ENCODE measurements around the gene LONP2. TPM values are rescaled to one million over a fixed set of nuclear protein-coding genes. Genes with fewer than 3 reads are reported as not detected.
"Not testable (repeated sequence)": the region's sequence is repeated elsewhere in the genome, so short reads cannot be mapped to it uniquely, and the experiment has no call there.

Gene LONP2
- total RNA-seq, 2 donors from 2014 or later = 62.4 to 69.2 TPM

DNA sequence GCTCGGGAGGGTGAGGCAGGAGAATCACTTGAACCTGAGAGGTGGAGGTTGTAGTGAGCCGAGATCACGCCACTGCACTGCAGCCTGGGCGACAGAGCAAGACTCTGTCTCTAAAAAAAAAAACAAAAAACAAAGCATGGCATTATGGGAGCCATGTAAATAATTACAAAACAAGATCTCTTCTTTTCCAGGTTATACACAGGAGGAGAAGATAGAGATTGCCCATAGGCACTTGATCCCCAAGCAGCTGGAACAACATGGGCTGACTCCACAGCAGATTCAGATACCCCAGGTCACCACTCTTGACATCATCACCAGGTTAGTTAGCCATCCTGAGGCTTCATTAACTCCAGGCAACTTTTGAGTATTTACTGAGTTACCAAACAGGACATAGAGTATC is 55.4 kb downstream of the LONP2 start:
- intact Hi-C loops (cut with DNase I) = no loop called here
- Histone ChIP-seq H3K4me3 (no peak overlapping the region), H3K9me3 (no peaks in the 10 kb centered on the region), H3K9ac (ENCODE audit: low read depth in 2 of 2, low read length in 2 of 2) (no peak overlapping the region), H3K27ac (no peak overlapping the region), H3K27me3 (no peaks in the 10 kb centered on the region), H3K36me3 (no peaks in the 10 kb centered on the region), H3K4me1 (no peaks in the 10 kb centered on the region)
- TF ChIP-seq, protein P1, sequence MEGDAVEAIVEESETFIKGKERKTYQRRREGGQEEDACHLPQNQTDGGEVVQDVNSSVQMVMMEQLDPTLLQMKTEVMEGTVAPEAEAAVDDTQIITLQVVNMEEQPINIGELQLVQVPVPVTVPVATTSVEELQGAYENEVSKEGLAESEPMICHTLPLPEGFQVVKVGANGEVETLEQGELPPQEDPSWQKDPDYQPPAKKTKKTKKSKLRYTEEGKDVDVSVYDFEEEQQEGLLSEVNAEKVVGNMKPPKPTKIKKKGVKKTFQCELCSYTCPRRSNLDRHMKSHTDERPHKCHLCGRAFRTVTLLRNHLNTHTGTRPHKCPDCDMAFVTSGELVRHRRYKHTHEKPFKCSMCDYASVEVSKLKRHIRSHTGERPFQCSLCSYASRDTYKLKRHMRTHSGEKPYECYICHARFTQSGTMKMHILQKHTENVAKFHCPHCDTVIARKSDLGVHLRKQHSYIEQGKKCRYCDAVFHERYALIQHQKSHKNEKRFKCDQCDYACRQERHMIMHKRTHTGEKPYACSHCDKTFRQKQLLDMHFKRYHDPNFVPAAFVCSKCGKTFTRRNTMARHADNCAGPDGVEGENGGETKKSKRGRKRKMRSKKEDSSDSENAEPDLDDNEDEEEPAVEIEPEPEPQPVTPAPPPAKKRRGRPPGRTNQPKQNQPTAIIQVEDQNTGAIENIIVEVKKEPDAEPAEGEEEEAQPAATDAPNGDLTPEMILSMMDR (IDR thresholded peaks at IDR 0.05) = no peak
- no peak for DNase-seq

DNA sequence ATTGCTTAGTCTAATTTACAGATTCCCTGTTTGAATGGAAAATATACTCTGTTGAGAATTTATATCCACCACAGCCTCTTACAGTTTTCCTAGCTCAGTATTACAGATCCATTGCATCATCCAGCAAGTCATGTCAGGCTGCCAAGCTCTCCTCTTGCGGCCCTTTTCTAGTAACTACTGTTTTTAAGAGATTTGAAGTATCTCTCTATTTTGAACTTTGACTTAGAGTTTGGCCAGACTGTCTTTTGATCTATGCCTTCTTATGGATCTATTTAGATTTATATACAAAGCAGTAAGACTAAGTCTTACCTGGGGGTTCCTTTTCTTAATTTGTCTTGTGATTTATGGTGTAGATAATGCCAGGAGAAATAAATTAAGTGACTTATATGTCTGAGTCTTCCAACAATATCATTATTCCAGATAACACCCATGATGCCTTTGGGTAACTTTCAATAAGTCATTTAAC is 56.3 kb downstream of the LONP2 start:
- no peak overlapping the region for H3K27ac ChIP-seq
- H3K9me3 ChIP-seq = no peaks in the 10 kb centered on the region
- no peak overlapping the region for H3K4me3 ChIP-seq
- DNase-seq = no peak
- intact Hi-C loops (cut with DNase I) = no loop called here
- no peaks in the 10 kb centered on the region for H3K4me1 ChIP-seq
- H3K27me3 ChIP-seq = no peaks in the 10 kb centered on the region
- H3K36me3 ChIP-seq = no peaks in the 10 kb centered on the region
- TF ChIP-seq, protein P1 (IDR thresholded peaks at IDR 0.05) = no peak
- H3K9ac ChIP-seq (ENCODE audit: low read depth in 2 of 2, low read length in 2 of 2) = no peak overlapping the region

DNA sequence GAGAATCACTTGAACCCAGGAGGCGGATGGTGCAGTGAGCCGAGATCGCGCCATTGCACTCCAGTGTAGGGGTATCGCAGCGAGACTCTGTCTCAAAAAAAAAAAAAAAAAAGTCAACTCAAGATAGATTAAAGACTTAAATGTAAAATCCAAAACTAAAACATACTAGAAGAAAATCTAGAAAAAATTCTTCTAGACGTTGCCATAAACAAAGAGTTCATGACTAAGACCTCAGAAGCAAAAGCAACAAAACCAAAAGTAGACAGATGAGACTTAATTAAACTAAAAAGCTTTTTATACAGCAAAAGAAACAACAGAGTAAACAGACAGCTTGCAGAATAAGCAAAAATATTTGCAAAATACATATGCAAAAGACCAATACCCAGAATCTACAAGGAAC is 64.4 kb downstream of the LONP2 start:
- Histone ChIP-seq H3K4me1 (no peaks in the 10 kb centered on the region), H3K27ac (no peak overlapping the region), H3K9me3 (no peaks in the 10 kb centered on the region), H3K4me3 (no peak overlapping the region), H3K9ac (ENCODE audit: low read depth in 2 of 2, low read length in 2 of 2) (no peak overlapping the region), H3K27me3 (no peaks in the 10 kb centered on the region), H3K36me3 (no peaks in the 10 kb centered on the region)
- intact Hi-C loops (cut with DNase I) = no loop called here
- DNase-seq = no peak
- TF ChIP-seq, protein P1 (IDR thresholded peaks at IDR 0.05) = no peak

DNA sequence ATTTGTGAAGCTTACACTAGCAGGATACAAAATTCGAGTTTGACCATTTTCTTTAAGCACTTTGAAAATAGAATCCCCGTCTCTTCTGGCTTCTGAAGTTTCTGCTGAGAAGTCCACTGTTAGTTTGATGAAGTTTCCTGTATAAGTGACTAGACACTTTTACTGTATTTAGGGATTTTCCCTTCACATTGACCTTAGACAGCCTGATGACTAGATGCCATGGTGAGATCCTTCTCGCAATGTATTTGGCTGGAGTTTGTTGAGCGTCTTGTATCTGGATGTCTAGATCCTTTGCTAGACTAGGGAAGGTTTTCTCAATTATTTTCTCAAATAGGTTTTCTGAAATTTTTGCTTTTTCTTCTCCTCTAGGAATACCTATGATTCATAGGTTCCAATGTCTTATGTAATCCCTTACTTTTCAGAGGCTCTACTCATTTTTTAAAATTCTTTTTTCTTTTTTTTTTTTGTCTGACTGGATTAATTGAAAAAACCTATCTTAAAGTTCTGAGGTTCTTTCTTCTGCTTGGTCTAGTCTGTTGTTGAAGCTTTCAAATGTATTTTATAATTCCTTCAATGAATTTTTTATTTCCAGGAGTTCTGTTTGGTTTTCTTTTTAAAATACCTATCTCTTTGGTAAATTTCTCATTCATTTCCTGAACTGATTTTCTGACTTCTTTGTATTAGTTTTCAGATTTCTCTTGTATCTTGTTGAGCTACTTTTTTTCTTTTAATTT is 67.0 kb downstream of the LONP2 start:
- Histone ChIP-seq H3K4me3 (no peak overlapping the region), H3K9ac (ENCODE audit: low read depth in 2 of 2, low read length in 2 of 2) (no peak overlapping the region), H3K27ac (no peak overlapping the region), H3K27me3 (no peaks in the 10 kb centered on the region), H3K9me3 (no peaks in the 10 kb centered on the region), H3K36me3 (no peaks in the 10 kb centered on the region), H3K4me1 (no peaks in the 10 kb centered on the region)
- TF ChIP-seq, protein P1 (IDR thresholded peaks at IDR 0.05) = no peak
- no peak for DNase-seq
- intact Hi-C loops (cut with DNase I) = no loop called here

DNA sequence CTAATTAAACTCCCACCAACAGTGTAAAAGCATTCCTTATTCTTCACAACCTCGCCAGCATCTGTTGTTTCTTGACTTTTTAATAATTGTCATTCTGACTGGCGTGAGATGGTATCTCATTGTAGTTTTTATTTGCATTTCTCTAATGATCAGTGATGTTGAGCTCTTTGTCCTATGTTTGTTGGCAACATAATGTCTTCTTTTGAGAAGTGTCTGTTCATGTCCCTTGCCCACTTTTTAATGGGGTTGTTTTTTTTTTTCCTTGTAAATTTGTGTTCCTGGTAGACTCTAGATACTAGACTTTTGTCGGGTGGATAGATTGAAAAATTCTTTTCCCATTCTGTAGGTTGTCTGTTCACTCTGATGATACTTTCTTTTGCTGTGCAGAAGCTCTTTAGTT is 69.8 kb downstream of the LONP2 start:
- H3K27ac ChIP-seq, H3K36me3 ChIP-seq: not testable (repeated sequence)

DNA sequence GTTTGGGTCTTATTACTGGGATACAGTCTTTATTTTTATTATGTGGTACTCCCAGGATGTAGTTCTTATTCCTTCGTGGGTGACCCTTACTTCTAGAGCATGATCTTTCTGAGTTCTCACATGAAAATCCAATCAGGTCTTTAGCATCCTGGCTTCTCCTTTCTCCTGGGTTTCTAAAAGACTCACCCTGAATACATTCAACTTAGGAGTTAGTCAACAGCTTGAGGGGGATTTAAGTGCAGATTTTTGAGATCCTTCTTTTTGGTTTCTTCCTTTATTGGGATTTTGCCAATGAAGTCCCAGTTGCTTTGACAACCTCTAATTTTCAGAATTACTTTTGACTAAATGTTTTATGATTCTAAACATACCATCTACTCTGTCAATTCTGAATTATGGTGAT is 72.9 kb downstream of the LONP2 start:
- H3K27ac ChIP-seq = no peak overlapping the region
- no peak for DNase-seq
- intact Hi-C loops (cut with DNase I) = no loop called here

More for the DNA sequence above, 69.8 kb downstream of the LONP2 start:
- DNase-seq; H3K9me3 ChIP-seq; H3K4me3 ChIP-seq; H3K4me1 ChIP-seq; intact Hi-C loops (cut with DNase I); H3K27me3 ChIP-seq; H3K9ac ChIP-seq (ENCODE audit: low read depth in 2 of 2, low read length in 2 of 2): not testable (repeated sequence)

More for the DNA sequence above, 72.9 kb downstream of the LONP2 start:
- H3K27me3 ChIP-seq = no peaks in the 10 kb centered on the region
- no peak overlapping the region for H3K9ac ChIP-seq (ENCODE audit: low read depth in 2 of 2, low read length in 2 of 2)
- H3K4me3 ChIP-seq = no peak overlapping the region
- TF ChIP-seq, protein P1 (IDR thresholded peaks at IDR 0.05) = no peak
- H3K9me3 ChIP-seq = no peaks in the 10 kb centered on the region
- no peaks in the 10 kb centered on the region for H3K36me3 ChIP-seq
- H3K4me1 ChIP-seq = no peaks in the 10 kb centered on the region
